NT2/D1 (cell line): Measurements from ENCODE around the gene GNA12.
"Not testable (repeated sequence)": the region's sequence is repeated elsewhere in the genome, so short reads cannot be mapped to it uniquely, and the experiment has no call there.

Experiments
- DNase-seq: peaks from one replicate; pipeline ENCODE4 v3.0.0-alpha.2; 2011; ENCODE audit warnings: low read depth, low spot score
- H3K27me3 ChIP-seq: 2 replicates; pipeline ENCODE4 v1.6.0; 2011; ENCODE audit warnings: mild to moderate bottlenecking; ENCODE audit not compliant: insufficient read length, insufficient read depth
- H3K36me3 ChIP-seq: 2 replicates; pipeline ENCODE4 v1.6.1; 2011; ENCODE audit warnings: mild to moderate bottlenecking, low read length, mixed read lengths; ENCODE audit not compliant: insufficient read depth, insufficient read length
- H3K4me1 ChIP-seq: 2 replicates; pipeline ENCODE4 v1.5.1; 2011; ENCODE audit not compliant: insufficient read depth, insufficient read length
- H3K4me3 ChIP-seq: 2 replicates; pipeline ENCODE4 v1.5.1; 2011; ENCODE audit warnings: low read depth; ENCODE audit not compliant: insufficient read length
- H3K9ac ChIP-seq: 2 replicates; pipeline ENCODE4 v1.6.0; 2011; ENCODE audit warnings: low read depth; ENCODE audit not compliant: insufficient read length
- H3K9me3 ChIP-seq: 2 replicates; pipeline ENCODE4 v1.5.1; 2011; ENCODE audit warnings: mild to moderate bottlenecking, low read length; ENCODE audit not compliant: insufficient read depth
- SUZ12 ChIP-seq: IDR thresholded peaks from 2 replicates; pipeline ENCODE4 v1.6.1; 2011; ENCODE audit not compliant: insufficient read length, insufficient read depth; ENCODE audit errors: extremely low read depth
- YY1 ChIP-seq: IDR thresholded peaks from 2 replicates; pipeline ENCODE4 v1.6.1; 2011; ENCODE audit not compliant: insufficient read length, insufficient read depth
- ZNF274 ChIP-seq: IDR thresholded peaks from 2 replicates; pipeline ENCODE4 v1.6.1; 2011; ENCODE audit warnings: mild to moderate bottlenecking, low read depth, low read length

The GNA12 gene

GRCh38 chr7:2726316-2727018, 117.6 kb downstream of the GNA12 start:
- H3K9ac ChIP-seq = no peak overlapping the region
- H3K4me3 ChIP-seq = no peak overlapping the region
- TF ChIP-seq SUZ12 (no peak), YY1 (no peak), ZNF274 (no peak)
- peaks cover 54% of the 10 kb centered on the region for H3K36me3 ChIP-seq
- DNase-seq = no peak
- no peaks in the 10 kb centered on the region for H3K9me3 ChIP-seq
- no peaks in the 10 kb centered on the region for H3K27me3 ChIP-seq
- H3K4me1 ChIP-seq = peaks cover 12% of the 10 kb centered on the region

GRCh38 chr7:2725178-2726105, 118.7 kb downstream of the GNA12 start:
- Histone ChIP-seq H3K4me3 (no peak overlapping the region), H3K36me3 (peaks cover 44% of the 10 kb centered on the region), H3K4me1 (peaks cover 13% of the 10 kb centered on the region), H3K27me3 (no peaks in the 10 kb centered on the region), H3K9ac (no peak overlapping the region), H3K9me3 (no peaks in the 10 kb centered on the region)
- DNase-seq = no peak
- TF ChIP-seq SUZ12 (no peak), YY1 (no peak), ZNF274 (no peak)

GRCh38 chr7:2724453-2725177, 119.5 kb downstream of the GNA12 start:
- peaks cover 38% of the 10 kb centered on the region for H3K36me3 ChIP-seq
- H3K9ac ChIP-seq = no peak overlapping the region
- peaks cover 7% of the 10 kb centered on the region for H3K4me1 ChIP-seq
- no peaks in the 10 kb centered on the region for H3K9me3 ChIP-seq
- no peak overlapping the region for H3K4me3 ChIP-seq
- no peak for DNase-seq
- TF ChIP-seq ZNF274 (no peak), SUZ12 (no peak), YY1 (no peak)
- no peaks in the 10 kb centered on the region for H3K27me3 ChIP-seq

GRCh38 chr7:2724036-2724435, 120.1 kb downstream of the GNA12 start:
- H3K9me3 ChIP-seq, H3K4me3 ChIP-seq, H3K4me1 ChIP-seq, DNase-seq, H3K9ac ChIP-seq, H3K27me3 ChIP-seq: not testable (repeated sequence)
- peaks cover 37% of the 10 kb centered on the region for H3K36me3 ChIP-seq

- Histone ChIP-seq H3K4me3 (no peak overlapping the region), H3K27me3 (no peaks in the 10 kb centered on the region), H3K4me1 (peaks cover 2% of the 10 kb centered on the region), H3K36me3 (peaks cover 32% of the 10 kb centered on the region), H3K9me3 (no peaks in the 10 kb centered on the region), H3K9ac (no peak overlapping the region)
- DNase-seq = no peak
- TF ChIP-seq SUZ12 (no peak), ZNF274 (no peak), YY1 (no peak)
These were observed 120.8 kb downstream of the GNA12 start for GRCh38 chr7:2723138-2723850.

- Histone ChIP-seq H3K4me1 (peaks cover 2% of the 10 kb centered on the region), H3K9ac (no peak overlapping the region), H3K4me3 (no peak overlapping the region), H3K9me3 (no peaks in the 10 kb centered on the region), H3K36me3 (peaks cover 31% of the 10 kb centered on the region), H3K27me3 (no peaks in the 10 kb centered on the region)
- DNase-seq = no peak
- no peak for TF ChIP-seq SUZ12
- TF ChIP-seq ZNF274 = no peak
- TF ChIP-seq YY1 = no peak
These were observed 121.5 kb downstream of the GNA12 start for GRCh38 chr7:2722591-2722990.

GRCh38 chr7:2721842-2722241, 122.3 kb downstream of the GNA12 start:
- Histone ChIP-seq H3K9ac (no peak overlapping the region), H3K9me3 (no peaks in the 10 kb centered on the region), H3K4me3 (no peak overlapping the region), H3K36me3 (peaks cover 26% of the 10 kb centered on the region), H3K4me1 (peaks cover 2% of the 10 kb centered on the region), H3K27me3 (no peaks in the 10 kb centered on the region)
- no peak for DNase-seq
- no peak for TF ChIP-seq YY1
- no peak for TF ChIP-seq ZNF274
- no peak for TF ChIP-seq SUZ12
